ENCODE measurements around the gene WDR36. TPM values are rescaled to one million over a fixed set of nuclear protein-coding genes. Genes with fewer than 3 reads are reported as not detected.

Gene WDR36
- total and polyA plus RNA-seq, 10 of the 15 experiments (the other 5 are each of a cell fraction or from before 2014, with no cell fraction given) = 13.3 to 61.8 (median 47.0) TPM

- no peak for ATAC-seq
- Histone ChIP-seq H3K79me2 (ENCODE audit: control insufficient read depth, insufficient read depth, low read length) (no peaks in the 10 kb centered on the region), H3K27ac (ENCODE audit: control insufficient read depth, insufficient read depth) (no peak overlapping the region), H3K9ac (ENCODE audit: control insufficient read depth, insufficient read depth, low read length) (no peak overlapping the region), H3K4me3 (no peak overlapping the region), H4K20me1 (ENCODE audit: control insufficient read depth, insufficient read depth) (no peaks in the 10 kb centered on the region), H3K27me3 (replicated peaks in 1 of 2; ENCODE audit: control insufficient read depth in 2 of 2, insufficient read depth in 2 of 2, low read length in 1 of 2) (peaks cover 2 to 12% of the 10 kb centered on the region in 2 experiments), H3K9me3 (replicated peaks; ENCODE audit: control insufficient read depth, insufficient read depth, low read length) (no peaks in the 10 kb centered on the region), H3K4me1 (ENCODE audit: control insufficient read depth, insufficient read depth, low read length) (no peaks in the 10 kb centered on the region), H2AFZ (ENCODE audit: control insufficient read depth, low read depth, low read length) (no peak overlapping the region), H3K4me2 (ENCODE audit: control insufficient read depth, insufficient read depth) (no peak overlapping the region), H3K36me3 (ENCODE audit: control insufficient read depth in 2 of 2, insufficient read depth in 2 of 2, low read length in 1 of 2) (no peaks in the 10 kb centered on the region)
- in situ Hi-C loops (cut with MboI) = no loop called here
- BruUV-seq (replicated peaks) = no TSS peak
- DNase-seq (ENCODE audit: low read depth, low spot score) = no peak
- ChIA-PET CTCF (no interaction called here), RAD21 (ENCODE audit: unreplicated experiment) (no interaction called here), POLR2A (no interaction called here), SMC1A (ENCODE audit: uncharacterized antibody, unreplicated experiment) (interaction anchor here (1.3 kb wide), 1 partner anchor 15 kb away, joined by 3 read pairs; no protein-coding TSS in a partner anchor)
- 27% methylated on average over 2 of the region's 2 CpGs for WGBS (ENCODE audit: insufficient coverage, insufficient replicate concordance, low lambda C conversion rate, missing lambda C conversion rate)
- TF ChIP-seq BRCA1 (IDR thresholded peaks at IDR 0.05; ENCODE audit: low read depth, low read length) (no peak), E2F4 (IDR thresholded peaks at IDR 0.05; ENCODE audit: low read depth, low read length) (no peak)
- intact Hi-C loops (cut with micrococcal nuclease; ENCODE audit: unreplicated experiment) = no loop called here
- no peak for FAIRE-seq
Measured at GRCh38 chr5:111077678-111078077, 14.5 kb upstream of the WDR36 start.

GRCh38 chr5:111079846-111080245, 12.3 kb upstream of the WDR36 start:
- no peaks in the 10 kb centered on the region for H3K79me2 ChIP-seq (ENCODE audit: control insufficient read depth, insufficient read depth, low read length)
- H3K27me3 ChIP-seq (replicated peaks in 1 of 2; ENCODE audit: control insufficient read depth in 2 of 2, insufficient read depth in 2 of 2, low read length in 1 of 2) = no peaks in the 10 kb centered on the region; a peak in 1 of 4 replicates
- ChIA-PET CTCF (no interaction called here), POLR2A (no interaction called here), RAD21 (ENCODE audit: unreplicated experiment) (no interaction called here), SMC1A (ENCODE audit: uncharacterized antibody, unreplicated experiment) (no interaction called here)
- H3K4me3 ChIP-seq = no peak overlapping the region
- ATAC-seq = no peak
- H3K36me3 ChIP-seq (ENCODE audit: control insufficient read depth in 2 of 2, insufficient read depth in 2 of 2, low read length in 1 of 2) = no peaks in the 10 kb centered on the region
- no peak overlapping the region for H3K9ac ChIP-seq (ENCODE audit: control insufficient read depth, insufficient read depth, low read length)
- H4K20me1 ChIP-seq (ENCODE audit: control insufficient read depth, insufficient read depth) = no peaks in the 10 kb centered on the region
- intact Hi-C loops (cut with micrococcal nuclease; ENCODE audit: unreplicated experiment) = no loop called here
- H3K9me3 ChIP-seq (replicated peaks; ENCODE audit: control insufficient read depth, insufficient read depth, low read length) = no peaks in the 10 kb centered on the region
- 100% methylated on average over 1 of the region's 1 CpG for WGBS (ENCODE audit: insufficient coverage, insufficient replicate concordance, low lambda C conversion rate, missing lambda C conversion rate)
- no peak overlapping the region for H2AFZ ChIP-seq (ENCODE audit: control insufficient read depth, low read depth, low read length)
- no peak overlapping the region for H3K27ac ChIP-seq (ENCODE audit: control insufficient read depth, insufficient read depth)
- H3K4me2 ChIP-seq (ENCODE audit: control insufficient read depth, insufficient read depth) = no peak overlapping the region
- no peaks in the 10 kb centered on the region for H3K4me1 ChIP-seq (ENCODE audit: control insufficient read depth, insufficient read depth, low read length)
- BruUV-seq (replicated peaks) = no TSS peak
- TF ChIP-seq GABPA (IDR thresholded peaks at IDR 0.05; ENCODE audit: low read depth) (no peak), PAX5 (IDR thresholded peaks at IDR 0.05; ENCODE audit: borderline replicate concordance, low read depth, low read length) (no peak), EP300 (IDR thresholded peaks at IDR 0.05; ENCODE audit: borderline replicate concordance in 1 of 2, control insufficient read depth in 1 of 2, low read depth in 2 of 2, low read length in 2 of 2) (no peak), TCF12 (IDR thresholded peaks at IDR 0.05; ENCODE audit: low read depth, low read length) (no peak), SMARCA5 (IDR thresholded peaks at IDR 0.05) (no peak)
- no peak for DNase-seq (ENCODE audit: low read depth, low spot score)
- FAIRE-seq = no peak
- in situ Hi-C loops (cut with MboI) = no loop called here

Measured in GM12878 (cell line).